HepG2 (cell line): ENCODE results near the gene ATG2A. TPM values are rescaled to one million over a fixed set of nuclear protein-coding genes. Genes with fewer than 3 reads are reported as not detected.

Experiments used
- ARNT2 ChIP-seq: sonication (generic); formaldehyde crosslinking; IDR thresholded peaks from 2 replicates; pipeline ENCODE4 v1.8.0; 2022; ENCODE audit warnings: mild to moderate bottlenecking, low read depth, missing genetic modification reagents, moderate library complexity
- CENPX ChIP-seq: sonication (generic); formaldehyde crosslinking; IDR thresholded peaks from 2 replicates; pipeline ENCODE4 v1.9.0; 2021; ENCODE audit warnings: mild to moderate bottlenecking, missing genetic modification reagents, moderate library complexity
- ELF1 ChIP-seq: sonication (generic); formaldehyde crosslinking; IDR thresholded peaks from 2 replicates; pipeline ENCODE4 v1.4.0; 2020; ENCODE audit warnings: missing genetic modification reagents
- ELF4 ChIP-seq: sonication (generic); formaldehyde crosslinking; IDR thresholded peaks from 2 replicates; pipeline ENCODE4 v1.5.0; 2020; ENCODE audit warnings: missing genetic modification reagents, mild to moderate bottlenecking, moderate library complexity, borderline replicate concordance
- FOXJ3 ChIP-seq: sonication (generic); formaldehyde crosslinking; IDR thresholded peaks from 2 replicates; pipeline ENCODE4 v1.4.0; 2020; ENCODE audit warnings: missing genetic modification reagents, mild to moderate bottlenecking, borderline replicate concordance
- HNF4G ChIP-seq, 2 experiments: sonication (generic) in 1 of 2; formaldehyde crosslinking in 1 of 2; IDR thresholded peaks; 2 replicates each; pipeline versions ENCODE4 v1.4.0 to v1.6.1; 2011 to 2020; ENCODE audit warnings: borderline replicate concordance in 2 of 2, low read depth in 2 of 2, mild to moderate bottlenecking in 2 of 2, low read length in 1 of 2, missing genetic modification reagents in 1 of 2, moderate library complexity in 1 of 2
- JDP2 ChIP-seq: sonication (generic); formaldehyde crosslinking; IDR thresholded peaks from 2 replicates; pipeline ENCODE4 v1.8.1; 2022; ENCODE audit warnings: missing genetic modification reagents, borderline replicate concordance
- ONECUT2 ChIP-seq: sonication (generic); formaldehyde crosslinking; IDR thresholded peaks from 2 replicates; pipeline ENCODE4 v1.4.0; 2020; ENCODE audit warnings: missing genetic modification reagents
- RARA ChIP-seq: IDR thresholded peaks from 2 replicates; pipeline ENCODE4 v1.6.1; 2016; ENCODE audit warnings: missing genetic modification reagents, missing compliant biosample characterization
- REXO4 ChIP-seq: sonication (generic); formaldehyde crosslinking; IDR thresholded peaks from 2 replicates; pipeline ENCODE4 v1.8.0; 2022; ENCODE audit warnings: missing genetic modification reagents, mild to moderate bottlenecking, borderline replicate concordance
- RNF2 ChIP-seq: fragments of 450-650 bp; conservative IDR thresholded peaks from 2 replicates; pipeline ENCODE4 v1.6.1; 2016; ENCODE audit warnings: low read depth
- SIX1 ChIP-seq: sonication (generic); formaldehyde crosslinking; IDR thresholded peaks from 2 replicates; pipeline ENCODE4 v1.4.0; 2020; ENCODE audit warnings: missing genetic modification reagents, borderline replicate concordance
- SMYD3 ChIP-seq: sonication (generic); formaldehyde crosslinking; IDR thresholded peaks from 2 replicates; pipeline ENCODE4 v1.8.1; 2023; ENCODE audit warnings: mild to moderate bottlenecking, missing genetic modification reagents
- TSC22D2 ChIP-seq: sonication (generic); formaldehyde crosslinking; IDR thresholded peaks from 2 replicates; pipeline ENCODE4 v1.5.1; 2020; ENCODE audit warnings: missing genetic modification reagents, mild to moderate bottlenecking, borderline replicate concordance
- YEATS4 ChIP-seq: sonication (generic); formaldehyde crosslinking; IDR thresholded peaks from 2 replicates; pipeline ENCODE4 v1.4.0; 2020; ENCODE audit warnings: missing genetic modification reagents, borderline replicate concordance
- ZBTB21 ChIP-seq: sonication (generic); formaldehyde crosslinking; IDR thresholded peaks from 2 replicates; pipeline ENCODE4 v1.4.0; 2020; ENCODE audit warnings: missing genetic modification reagents
- ZHX2 ChIP-seq, 2 experiments: sonication (generic) in 1 of 2; formaldehyde crosslinking in 1 of 2; IDR thresholded peaks; 2 replicates each; pipeline versions ENCODE4 v1.6.1 to v1.9.0; 2014 to 2022; ENCODE audit warnings: antibody characterized with exemption in 1 of 2, borderline replicate concordance in 1 of 2, inconsistent platforms in 1 of 2, low read depth in 1 of 2, missing genetic modification reagents in 1 of 2
- ZNF512B ChIP-seq: sonication (generic); formaldehyde crosslinking; IDR thresholded peaks from 2 replicates; pipeline ENCODE4 v1.5.1; 2020; ENCODE audit warnings: missing genetic modification reagents, mild to moderate bottlenecking, borderline replicate concordance
- ZNF580 ChIP-seq: IDR thresholded peaks from 2 replicates; pipeline ENCODE4 v1.6.1; 2016; ENCODE audit warnings: low read depth, borderline replicate concordance
- ZNF607 ChIP-seq: sonication (generic); formaldehyde crosslinking; IDR thresholded peaks from 2 replicates; pipeline ENCODE4 v1.5.1; 2020; ENCODE audit warnings: missing genetic modification reagents, mild to moderate bottlenecking, borderline replicate concordance
- polyA plus RNA-seq, 8 experiments: library from polyadenylated mRNA; depleted of rRNA in 3 of 8; stranded (reverse) in 7 of 8; unstranded in 1 of 8; fragments of >200 nt; fragmentation: Illumina TruSeq in 4 of 8; extraction: Trizol in 4 of 8; gene quantifications; 2 replicates each; pipeline versions ENCODE4 v1.2.1 to v1.2.3, GENCODE V29; 2011 to 2016; ENCODE audit warnings: low read depth in 4 of 8, missing spikeins in 1 of 8, mixed read lengths in 1 of 8; ENCODE audit not compliant: insufficient read depth in 1 of 8
- total RNA-seq, 5 experiments: library from RNA; depleted of rRNA; stranded (reverse); fragments of >200 nt; fragmentation: Illumina TruSeq; extraction: Trizol; gene quantifications; 2 replicates each; pipeline ENCODE4 v1.2.3, GENCODE V29; 2016; ENCODE audit warnings: low read depth in 1 of 5

The ATG2A gene
- total and polyA plus RNA-seq, 2 of the 13 experiments (the other 11 are each of a cell fraction or from before 2014, with no cell fraction given), result 6.7 to 8.0 TPM

DNA sequence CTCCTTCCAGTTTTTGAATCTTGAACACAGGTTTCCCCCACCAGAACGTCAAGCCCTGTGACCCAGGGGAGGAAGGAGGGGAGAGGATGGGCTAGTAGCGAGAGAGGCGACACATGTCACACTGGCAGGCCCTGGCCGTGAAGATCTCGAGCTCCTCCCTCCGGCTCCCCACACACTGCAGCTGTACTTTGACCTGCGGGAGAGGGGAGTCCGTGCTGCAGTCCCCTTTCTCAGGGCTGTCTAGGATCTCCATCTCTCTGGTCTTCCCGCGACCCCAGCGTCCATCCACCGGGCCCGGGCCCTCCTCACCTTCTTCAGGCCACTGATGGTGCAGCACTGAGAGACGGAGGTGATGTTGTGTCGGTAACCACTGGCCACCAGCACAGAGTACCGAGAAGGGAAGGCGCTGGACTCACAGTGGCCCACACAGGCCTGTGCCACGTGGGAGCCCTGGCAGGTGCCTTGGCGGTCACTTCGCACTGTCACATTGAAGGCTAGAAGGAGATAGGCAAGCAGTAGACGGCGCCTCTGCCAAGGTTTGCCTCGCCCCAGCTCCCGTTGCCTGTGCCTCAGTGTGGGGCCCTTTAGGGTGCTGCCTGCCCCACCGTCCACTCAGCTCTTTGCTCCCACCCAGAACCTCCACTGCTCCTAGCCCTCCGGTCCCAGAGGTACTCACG, 17.8 kb upstream of the ATG2A start (continued):
- no peak for TF ChIP-seq ZNF580 (CRISPR knock-in tag)
- TF ChIP-seq REXO4 (CRISPR knock-in tag), result no peak
- TF ChIP-seq ARNT2, result no peak
- no peak for TF ChIP-seq FOXJ3
- no peak for TF ChIP-seq ELF1 (CRISPR knock-in tag)
- peak; percentile 94 for TF ChIP-seq HNF4G (IDR thresholded peaks at IDR 0.05; ENCODE audit: borderline replicate concordance, low read depth, low read length)
- peak; percentile 92 for TF ChIP-seq HNF4G (CRISPR knock-in tag; IDR thresholded peaks at IDR 0.05; ENCODE audit: borderline replicate concordance, low read depth)
- TF ChIP-seq ZNF607 (CRISPR knock-in tag), result peak; percentile 27; the same call in 1 of the 2 replicates
- TF ChIP-seq ZHX2 (IDR thresholded peaks at IDR 0.05; ENCODE audit: low read depth), result no peak
- no peak for TF ChIP-seq ZHX2 (CRISPR knock-in tag; IDR thresholded peaks at IDR 0.05; ENCODE audit: borderline replicate concordance)
- TF ChIP-seq ELF4 (CRISPR knock-in tag), result no peak
- no peak for TF ChIP-seq SIX1 (CRISPR knock-in tag)
- no peak for TF ChIP-seq ZNF512B (CRISPR knock-in tag)
- TF ChIP-seq YEATS4, result peak; percentile 66
- TF ChIP-seq JDP2 (CRISPR knock-in tag), result no peak
- TF ChIP-seq RARA (CRISPR knock-in tag), result no peak
- TF ChIP-seq TSC22D2, result no peak
- no peak for TF ChIP-seq ONECUT2 (CRISPR knock-in tag)
- no peak for TF ChIP-seq CENPX
- TF ChIP-seq SMYD3 (CRISPR knock-in tag), result 0 out of 2 replicates have a peak, but pooled peaks have one; percentile 16
- no peak for TF ChIP-seq ZBTB21 (CRISPR knock-in tag)
- TF ChIP-seq RNF2, result peak; percentile 78
